Measurements from ENCODE around the gene SLC8B1. TPM values are rescaled to one million over a fixed set of nuclear protein-coding genes. Genes with fewer than 3 reads are reported as not detected.

Gene SLC8B1
- total and polyA plus RNA-seq, 2 donors (not counting 3 experiments of a cell fraction or from before 2014, with no cell fraction given): 29.9 to 45.4 TPM

DNA sequence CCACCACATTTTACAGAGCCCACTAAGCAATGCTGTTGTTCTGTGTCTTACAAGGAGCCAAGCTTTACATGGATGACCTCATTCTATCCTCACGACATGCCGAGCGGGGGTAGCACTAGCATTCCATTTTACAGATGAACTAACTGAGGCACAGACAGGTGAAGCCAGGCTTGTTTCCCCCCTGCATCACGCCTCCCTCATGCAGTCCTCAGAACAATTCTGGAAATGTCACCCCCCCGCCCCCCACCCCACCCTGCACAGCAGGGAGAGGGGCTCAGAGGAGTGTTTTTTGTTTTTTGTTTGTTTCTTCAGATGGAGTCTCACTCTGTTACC is 1.5 kb downstream of the SLC8B1 start:
- dilution Hi-C loops (cut with MboI; ENCODE audit: extremely low pct_ligation_motif_present, low sequenced_read_pairs): no loop called here
- Histone ChIP-seq H3K79me2 (ENCODE audit: control insufficient read depth, insufficient read depth, low read length) (peaks cover 6% of the 10 kb centered on the region), H3K4me2 (ENCODE audit: insufficient read depth, low read length) (peak overlapping the region; percentile 5), H3K4me3 (replicated peaks in 1 of 3; ENCODE audit: insufficient read depth in 1 of 3, low read depth in 1 of 3, low read length in 3 of 3) (no peak overlapping the region), H3K27me3 (ENCODE audit: control insufficient read depth in 2 of 2, insufficient read depth in 2 of 2, low read length in 2 of 2) (no peaks in the 10 kb centered on the region), H3K9me3 (replicated peaks; ENCODE audit: control insufficient read depth, insufficient read depth, low read length) (no peaks in the 10 kb centered on the region), H3K9ac (replicated peaks; ENCODE audit: extremely low read depth, insufficient read depth, low read length) (no peak overlapping the region), H3K27ac (ENCODE audit: insufficient read depth, low read depth, low read length) (no peak overlapping the region), H3K9me1 (replicated peaks; ENCODE audit: control insufficient read depth, extremely low read depth, insufficient read depth, low read length) (no peaks in the 10 kb centered on the region), H3K4me1 (ENCODE audit: control insufficient read depth, extremely low read depth, insufficient read depth, low read length) (peaks cover 25% of the 10 kb centered on the region), H3K36me3 (ENCODE audit: control insufficient read depth in 2 of 2, extremely low read depth in 1 of 2, insufficient read depth in 2 of 2, low read length in 2 of 2) (no peaks in the 10 kb centered on the region), H4K20me1 (replicated peaks; ENCODE audit: control insufficient read depth, extremely low read depth, insufficient read depth, low read length) (no peaks in the 10 kb centered on the region), H2AFZ (ENCODE audit: low read depth, low read length) (no peak overlapping the region)
- TF ChIP-seq, protein P1, sequence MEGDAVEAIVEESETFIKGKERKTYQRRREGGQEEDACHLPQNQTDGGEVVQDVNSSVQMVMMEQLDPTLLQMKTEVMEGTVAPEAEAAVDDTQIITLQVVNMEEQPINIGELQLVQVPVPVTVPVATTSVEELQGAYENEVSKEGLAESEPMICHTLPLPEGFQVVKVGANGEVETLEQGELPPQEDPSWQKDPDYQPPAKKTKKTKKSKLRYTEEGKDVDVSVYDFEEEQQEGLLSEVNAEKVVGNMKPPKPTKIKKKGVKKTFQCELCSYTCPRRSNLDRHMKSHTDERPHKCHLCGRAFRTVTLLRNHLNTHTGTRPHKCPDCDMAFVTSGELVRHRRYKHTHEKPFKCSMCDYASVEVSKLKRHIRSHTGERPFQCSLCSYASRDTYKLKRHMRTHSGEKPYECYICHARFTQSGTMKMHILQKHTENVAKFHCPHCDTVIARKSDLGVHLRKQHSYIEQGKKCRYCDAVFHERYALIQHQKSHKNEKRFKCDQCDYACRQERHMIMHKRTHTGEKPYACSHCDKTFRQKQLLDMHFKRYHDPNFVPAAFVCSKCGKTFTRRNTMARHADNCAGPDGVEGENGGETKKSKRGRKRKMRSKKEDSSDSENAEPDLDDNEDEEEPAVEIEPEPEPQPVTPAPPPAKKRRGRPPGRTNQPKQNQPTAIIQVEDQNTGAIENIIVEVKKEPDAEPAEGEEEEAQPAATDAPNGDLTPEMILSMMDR (IDR thresholded peaks at IDR 0.05; ENCODE audit: extremely low read depth in 1 of 2, insufficient read depth in 1 of 2, low read depth in 1 of 2, low read length in 2 of 2): no peak
- peak; percentile 11 for TF ChIP-seq JUN (IDR thresholded peaks at IDR 0.05; ENCODE audit: borderline replicate concordance, insufficient read depth, insufficient read length, low read depth)
- CTCF ChIA-PET: interaction anchor here (0.6 kb wide), 1 partner anchor 44 kb away, joined by 3 read pairs; no protein-coding TSS in a partner anchor
- no TSS peak for BruUV-seq (replicated peaks)
- peak; percentile 8 for FAIRE-seq
- intact Hi-C loops (cut with micrococcal nuclease): loop anchor here (10.0 kb wide), 1 partner anchor 109 kb away; the partner anchor contains the start of gene TPCN1
- POLR2A ChIA-PET: no interaction called here
- DNase-seq (ENCODE audit: low read depth, low spot score): no peak

DNA sequence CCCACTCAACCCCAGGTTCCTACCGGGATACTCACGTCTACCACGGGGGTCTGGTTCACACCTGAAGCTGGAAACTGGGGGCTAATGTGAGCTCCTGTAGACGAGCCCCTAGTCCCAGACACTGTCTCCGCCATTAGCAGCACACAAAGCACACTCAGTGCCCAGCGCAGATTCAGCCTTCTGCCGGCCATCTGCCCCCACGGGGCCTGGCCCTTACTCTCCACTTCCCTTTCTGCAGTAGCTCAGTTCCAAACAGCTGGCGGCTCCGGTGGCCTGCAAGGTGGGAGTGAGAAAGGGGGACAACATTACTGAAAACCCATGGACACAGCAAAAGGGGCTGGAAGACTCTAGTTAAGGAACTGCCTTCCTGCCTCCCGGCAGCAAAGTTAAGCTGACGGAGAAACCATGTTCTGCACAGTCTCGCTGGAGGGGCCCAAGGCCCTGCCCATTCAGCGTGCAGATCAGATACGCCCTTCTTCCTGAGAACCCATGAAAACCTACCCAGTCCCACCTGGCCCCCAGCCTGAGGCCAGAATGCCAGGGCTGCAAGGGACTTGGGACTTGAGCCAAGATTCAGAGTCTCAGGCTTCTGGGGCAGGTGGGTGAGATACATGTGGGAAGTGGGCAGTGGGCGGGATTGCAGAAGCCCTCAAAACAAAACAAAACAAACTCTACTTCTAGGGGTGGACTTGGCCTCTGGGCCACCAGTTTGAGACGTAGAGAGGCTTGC is 2.1 kb downstream of the SLC8B1 start:
- peaks cover 6% of the 10 kb centered on the region for H3K79me2 ChIP-seq (ENCODE audit: control insufficient read depth, insufficient read depth, low read length)

More for the DNA sequence above, 2.1 kb downstream of the SLC8B1 start:
- H3K4me2 ChIP-seq (ENCODE audit: insufficient read depth, low read length): peak overlapping the region; percentile 5
- H3K27me3 ChIP-seq (ENCODE audit: control insufficient read depth in 2 of 2, insufficient read depth in 2 of 2, low read length in 2 of 2): no peaks in the 10 kb centered on the region
- H3K4me1 ChIP-seq (ENCODE audit: control insufficient read depth, extremely low read depth, insufficient read depth, low read length): peaks cover 25% of the 10 kb centered on the region
- no peak overlapping the region for H3K27ac ChIP-seq (ENCODE audit: insufficient read depth, low read depth, low read length)
- POLR2A ChIA-PET: no interaction called here
- intact Hi-C loops (cut with micrococcal nuclease) (loop anchor here (10.0 kb wide), 1 partner anchor 108 kb away; the partner anchor contains the start of gene TPCN1), dilution Hi-C loops (cut with MboI; ENCODE audit: extremely low pct_ligation_motif_present, low sequenced_read_pairs) (no loop called here)
- BruUV-seq (replicated peaks): no TSS peak
- TF ChIP-seq, protein P2, sequence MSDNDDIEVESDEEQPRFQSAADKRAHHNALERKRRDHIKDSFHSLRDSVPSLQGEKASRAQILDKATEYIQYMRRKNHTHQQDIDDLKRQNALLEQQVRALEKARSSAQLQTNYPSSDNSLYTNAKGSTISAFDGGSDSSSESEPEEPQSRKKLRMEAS (IDR thresholded peaks at IDR 0.05; ENCODE audit: insufficient read depth, insufficient read length): no peak
- TF ChIP-seq GATA2 (IDR thresholded peaks at IDR 0.05; ENCODE audit: insufficient read depth, insufficient read length, low read depth, low read length) (no peak), EZH2 (IDR thresholded peaks at IDR 0.05; ENCODE audit: borderline replicate concordance, low read depth, low read length, severe bottlenecking) (no peak), POLR2A (IDR thresholded peaks at IDR 0.05; ENCODE audit: low read depth, low read length) (no peak), JUN (IDR thresholded peaks at IDR 0.05; ENCODE audit: borderline replicate concordance, insufficient read depth, insufficient read length, low read depth) (no peak), POLR2AphosphoS5 (IDR thresholded peaks at IDR 0.05; ENCODE audit: insufficient read depth, low read depth, low read length) (no peak), MYC (IDR thresholded peaks at IDR 0.05; ENCODE audit: low read depth, low read length) (no peak), FOS (IDR thresholded peaks at IDR 0.05; ENCODE audit: borderline replicate concordance, insufficient read depth, low read length) (no peak)
- TF ChIP-seq, protein P1 (IDR thresholded peaks at IDR 0.05; ENCODE audit: extremely low read depth in 1 of 2, insufficient read depth in 1 of 2, low read depth in 1 of 2, low read length in 2 of 2): no peak
- FAIRE-seq: peak; percentile 8
- H3K36me3 ChIP-seq (ENCODE audit: control insufficient read depth in 2 of 2, extremely low read depth in 1 of 2, insufficient read depth in 2 of 2, low read length in 2 of 2): no peaks in the 10 kb centered on the region
- DNase-seq (ENCODE audit: low read depth, low spot score): no peak
- no peak overlapping the region for H3K9ac ChIP-seq (replicated peaks; ENCODE audit: extremely low read depth, insufficient read depth, low read length)
- no peak overlapping the region for H2AFZ ChIP-seq (ENCODE audit: low read depth, low read length)
- CTCF ChIA-PET: interaction anchor here (1.9 kb wide), 1 partner anchor 92 kb away, joined by 11 read pairs; no protein-coding TSS in a partner anchor
- no peak overlapping the region for H3K4me3 ChIP-seq (replicated peaks in 1 of 3; ENCODE audit: insufficient read depth in 1 of 3, low read depth in 1 of 3, low read length in 3 of 3)
- H3K9me1 ChIP-seq (replicated peaks; ENCODE audit: control insufficient read depth, extremely low read depth, insufficient read depth, low read length): no peaks in the 10 kb centered on the region
- no peaks in the 10 kb centered on the region for H3K9me3 ChIP-seq (replicated peaks; ENCODE audit: control insufficient read depth, insufficient read depth, low read length)
- H4K20me1 ChIP-seq (replicated peaks; ENCODE audit: control insufficient read depth, extremely low read depth, insufficient read depth, low read length): no peaks in the 10 kb centered on the region
